Measurements from ENCODE around the gene MCRIP2.

DNA sequence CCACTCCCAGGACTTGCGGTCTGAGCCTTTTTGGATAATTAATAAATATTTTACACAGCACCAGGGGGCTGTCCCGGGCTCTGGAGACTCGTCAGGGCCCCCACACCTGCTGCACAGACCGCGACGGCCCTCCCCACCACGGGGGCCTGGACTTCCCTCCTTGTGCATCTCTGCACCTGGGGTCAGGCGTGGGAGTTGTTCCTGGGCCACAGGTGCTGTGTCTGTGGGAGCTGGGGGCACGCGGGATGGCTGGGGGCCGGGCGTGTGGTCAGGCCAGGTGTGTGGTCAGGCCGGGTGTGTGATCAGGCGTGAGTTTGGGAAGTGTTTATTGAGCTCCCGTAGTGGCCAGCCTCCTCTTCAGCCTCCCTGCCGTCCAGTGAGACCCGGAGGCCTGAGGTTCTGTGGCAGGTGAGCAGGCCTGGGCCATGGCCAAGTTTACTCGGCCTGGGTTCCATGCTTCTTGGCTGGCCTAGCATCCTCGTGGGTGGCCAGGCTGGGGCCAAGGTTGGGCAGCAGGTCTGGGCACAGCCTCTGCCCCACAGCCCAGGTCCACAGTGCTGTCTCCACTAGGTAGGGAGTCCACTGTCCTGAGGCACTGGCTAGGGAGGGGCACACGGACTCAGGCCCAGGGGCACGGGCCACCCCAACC lies 36.7 kb downstream of the MCRIP2 start:
- TF ChIP-seq MYC (IDR thresholded peaks at IDR 0.05; ENCODE audit: borderline replicate concordance, low read length) (no peak), POLR2A (IDR thresholded peaks at IDR 0.05; ENCODE audit: low read length) (no peak), POLR2AphosphoS2 (conservative IDR thresholded peaks at IDR 0.05; ENCODE audit: low read length) (no peak)
- TF ChIP-seq, protein P1, sequence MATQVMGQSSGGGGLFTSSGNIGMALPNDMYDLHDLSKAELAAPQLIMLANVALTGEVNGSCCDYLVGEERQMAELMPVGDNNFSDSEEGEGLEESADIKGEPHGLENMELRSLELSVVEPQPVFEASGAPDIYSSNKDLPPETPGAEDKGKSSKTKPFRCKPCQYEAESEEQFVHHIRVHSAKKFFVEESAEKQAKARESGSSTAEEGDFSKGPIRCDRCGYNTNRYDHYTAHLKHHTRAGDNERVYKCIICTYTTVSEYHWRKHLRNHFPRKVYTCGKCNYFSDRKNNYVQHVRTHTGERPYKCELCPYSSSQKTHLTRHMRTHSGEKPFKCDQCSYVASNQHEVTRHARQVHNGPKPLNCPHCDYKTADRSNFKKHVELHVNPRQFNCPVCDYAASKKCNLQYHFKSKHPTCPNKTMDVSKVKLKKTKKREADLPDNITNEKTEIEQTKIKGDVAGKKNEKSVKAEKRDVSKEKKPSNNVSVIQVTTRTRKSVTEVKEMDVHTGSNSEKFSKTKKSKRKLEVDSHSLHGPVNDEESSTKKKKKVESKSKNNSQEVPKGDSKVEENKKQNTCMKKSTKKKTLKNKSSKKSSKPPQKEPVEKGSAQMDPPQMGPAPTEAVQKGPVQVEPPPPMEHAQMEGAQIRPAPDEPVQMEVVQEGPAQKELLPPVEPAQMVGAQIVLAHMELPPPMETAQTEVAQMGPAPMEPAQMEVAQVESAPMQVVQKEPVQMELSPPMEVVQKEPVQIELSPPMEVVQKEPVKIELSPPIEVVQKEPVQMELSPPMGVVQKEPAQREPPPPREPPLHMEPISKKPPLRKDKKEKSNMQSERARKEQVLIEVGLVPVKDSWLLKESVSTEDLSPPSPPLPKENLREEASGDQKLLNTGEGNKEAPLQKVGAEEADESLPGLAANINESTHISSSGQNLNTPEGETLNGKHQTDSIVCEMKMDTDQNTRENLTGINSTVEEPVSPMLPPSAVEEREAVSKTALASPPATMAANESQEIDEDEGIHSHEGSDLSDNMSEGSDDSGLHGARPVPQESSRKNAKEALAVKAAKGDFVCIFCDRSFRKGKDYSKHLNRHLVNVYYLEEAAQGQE (IDR thresholded peaks at IDR 0.05): no peak
